KOPT-K1 (cell line): Measurements from ENCODE around the gene SPIRE2.

Experiments used
- H3K27ac ChIP-seq: fragments of 200-600 bp; sonication (generic); 2 replicates; pipeline ENCODE4 v1.5.1; 2016; ENCODE audit warnings: antibody characterized with exemption, mild to moderate bottlenecking, low read depth, low read length; ENCODE audit not compliant: poor library complexity, severe bottlenecking
- H3K36me3 ChIP-seq: fragments of 200-600 bp; sonication (generic); 2 replicates; pipeline ENCODE4 v1.5.1; 2017; ENCODE audit warnings: antibody characterized with exemption, mild to moderate bottlenecking, low read length, moderate library complexity; ENCODE audit not compliant: insufficient read depth
- H3K9me3 ChIP-seq: fragments of 200-600 bp; sonication (generic); 2 replicates; pipeline ENCODE4 v1.5.1; 2017; ENCODE audit warnings: antibody characterized with exemption, low read length, mild to moderate bottlenecking; ENCODE audit not compliant: insufficient read depth, poor library complexity, severe bottlenecking

Gene SPIRE2

GRCh38 chr16:89915303-89916232 is 87.3 kb downstream of the SPIRE2 start:
- peaks cover 33% of the 10 kb centered on the region for H3K36me3 ChIP-seq
- H3K9me3 ChIP-seq: no peaks in the 10 kb centered on the region
- no peak overlapping the region for H3K27ac ChIP-seq

DNA sequence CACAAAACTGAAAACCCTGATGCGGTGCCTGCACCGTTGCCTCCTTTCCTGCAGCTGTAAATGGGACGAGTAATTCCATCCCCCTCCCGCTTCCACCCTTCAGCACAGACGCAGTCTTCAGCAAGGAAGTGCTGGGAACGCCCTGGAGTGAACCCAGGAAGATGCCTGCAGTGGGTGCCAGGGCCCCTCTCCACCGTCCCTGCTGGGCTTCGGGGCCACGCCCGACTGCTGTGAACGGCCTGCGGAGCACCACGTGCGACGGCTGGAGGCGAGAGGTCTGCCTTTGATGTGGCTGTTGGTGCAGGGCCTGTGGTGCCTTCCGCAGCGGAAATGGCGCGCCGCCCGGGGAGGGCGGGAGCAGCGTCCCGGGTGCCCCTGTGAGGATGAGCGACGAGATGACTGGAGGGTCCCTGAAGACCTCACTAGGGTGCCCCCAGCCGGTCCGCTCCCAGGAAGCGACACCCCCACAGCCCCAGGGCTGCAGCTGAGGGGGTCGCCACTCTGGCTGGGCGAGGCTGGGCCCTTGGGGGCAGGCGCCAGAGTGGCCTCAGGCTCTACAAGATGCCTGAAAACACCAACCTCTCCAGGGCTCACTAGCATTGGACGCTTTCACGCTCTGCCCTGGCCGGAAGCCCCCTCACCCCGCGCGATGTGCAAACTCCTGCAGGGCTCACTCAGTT is 89.6 kb downstream of the SPIRE2 start:
- H3K27ac ChIP-seq: no peak overlapping the region
- H3K36me3 ChIP-seq: peaks cover 10% of the 10 kb centered on the region
- no peaks in the 10 kb centered on the region for H3K9me3 ChIP-seq

DNA sequence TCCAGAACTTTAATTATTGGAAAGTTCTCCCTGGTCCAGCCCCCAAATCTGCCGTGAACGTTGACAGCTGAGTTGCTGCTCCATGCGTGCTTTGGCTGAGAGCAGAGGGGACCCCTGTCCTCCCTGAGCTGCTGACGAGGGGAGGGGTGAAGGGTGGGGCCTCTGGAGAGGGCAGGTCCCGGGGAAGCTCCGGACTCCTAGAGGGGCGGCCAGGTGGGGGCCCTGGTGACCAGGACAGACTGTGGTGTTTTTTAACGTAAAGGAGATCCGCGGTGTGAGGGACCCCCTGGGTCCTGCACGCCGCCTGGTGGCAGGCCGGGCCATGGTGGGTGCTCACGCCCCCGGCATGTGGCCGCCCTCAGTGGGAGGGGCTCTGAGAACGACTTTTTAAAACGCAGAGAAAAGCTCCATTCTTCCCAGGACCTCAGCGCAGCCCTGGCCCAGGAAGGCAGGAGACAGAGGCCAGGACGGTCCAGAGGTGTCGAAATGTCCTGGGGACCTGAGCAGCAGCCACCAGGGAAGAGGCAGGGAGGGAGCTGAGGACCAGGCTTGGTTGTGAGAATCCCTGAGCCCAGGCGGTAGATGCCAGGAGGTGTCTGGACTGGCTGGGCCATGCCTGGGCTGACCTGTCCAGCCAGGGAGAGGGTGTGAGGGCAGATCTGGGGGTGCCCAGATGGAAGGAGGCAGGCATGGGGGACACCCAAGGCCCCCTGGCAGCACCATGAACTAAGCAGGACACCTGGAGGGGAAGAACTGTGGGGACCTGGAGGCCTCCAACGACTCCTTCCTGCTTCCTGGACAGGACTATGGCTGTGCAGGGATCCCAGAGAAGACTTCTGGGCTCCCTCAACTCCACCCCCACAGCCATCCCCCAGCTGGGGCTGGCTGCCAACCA is 90.4 kb downstream of the SPIRE2 start, which contains the start of gene MC1R:
TSS of gene MC1R (plus strand) at position 410 of the 895 bp plus-strand sequence. CDS start at position 807, 397 bp downstream.
- peaks cover 2% of the 10 kb centered on the region for H3K36me3 ChIP-seq
- H3K9me3 ChIP-seq: no peaks in the 10 kb centered on the region
- no peak within 1 kb of the TSS for H3K27ac ChIP-seq

DNA sequence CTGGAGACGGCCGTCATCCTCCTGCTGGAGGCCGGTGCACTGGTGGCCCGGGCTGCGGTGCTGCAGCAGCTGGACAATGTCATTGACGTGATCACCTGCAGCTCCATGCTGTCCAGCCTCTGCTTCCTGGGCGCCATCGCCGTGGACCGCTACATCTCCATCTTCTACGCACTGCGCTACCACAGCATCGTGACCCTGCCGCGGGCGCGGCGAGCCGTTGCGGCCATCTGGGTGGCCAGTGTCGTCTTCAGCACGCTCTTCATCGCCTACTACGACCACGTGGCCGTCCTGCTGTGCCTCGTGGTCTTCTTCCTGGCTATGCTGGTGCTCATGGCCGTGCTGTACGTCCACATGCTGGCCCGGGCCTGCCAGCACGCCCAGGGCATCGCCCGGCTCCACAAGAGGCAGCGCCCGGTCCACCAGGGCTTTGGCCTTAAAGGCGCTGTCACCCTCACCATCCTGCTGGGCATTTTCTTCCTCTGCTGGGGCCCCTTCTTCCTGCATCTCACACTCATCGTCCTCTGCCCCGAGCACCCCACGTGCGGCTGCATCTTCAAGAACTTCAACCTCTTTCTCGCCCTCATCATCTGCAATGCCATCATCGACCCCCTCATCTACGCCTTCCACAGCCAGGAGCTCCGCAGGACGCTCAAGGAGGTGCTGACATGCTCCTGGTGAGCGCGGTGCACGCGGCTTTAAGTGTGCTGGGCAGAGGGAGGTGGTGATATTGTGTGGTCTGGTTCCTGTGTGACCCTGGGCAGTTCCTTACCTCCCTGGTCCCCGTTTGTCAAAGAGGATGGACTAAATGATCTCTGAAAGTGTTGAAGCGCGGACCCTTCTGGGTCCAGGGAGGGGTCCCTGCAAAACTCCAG is 91.5 kb downstream of the SPIRE2 start:
- H3K9me3 ChIP-seq: no peaks in the 10 kb centered on the region
- H3K36me3 ChIP-seq: no peaks in the 10 kb centered on the region
- no peak overlapping the region for H3K27ac ChIP-seq

DNA sequence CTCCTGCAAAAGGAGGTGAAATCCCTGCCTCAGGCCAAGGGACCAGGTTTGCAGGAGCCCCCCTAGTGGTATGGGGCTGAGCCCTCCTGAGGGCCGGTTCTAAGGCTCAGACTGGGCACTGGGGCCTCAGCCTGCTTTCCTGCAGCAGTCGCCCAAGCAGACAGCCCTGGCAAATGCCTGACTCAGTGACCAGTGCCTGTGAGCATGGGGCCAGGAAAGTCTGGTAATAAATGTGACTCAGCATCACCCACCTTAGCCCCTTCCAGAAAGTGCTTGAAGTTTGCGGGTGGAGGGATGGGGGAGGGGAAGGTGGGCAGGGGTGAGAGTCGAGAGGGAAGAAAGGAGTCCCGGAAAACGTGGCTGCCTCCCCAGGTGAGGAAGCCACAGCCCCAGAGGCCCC is 92.4 kb downstream of the SPIRE2 start:
- Histone ChIP-seq H3K27ac (no peak overlapping the region), H3K36me3 (no peaks in the 10 kb centered on the region), H3K9me3 (no peaks in the 10 kb centered on the region)
